DMS53 treated with DMSO at 0.1 percent for 48 hours (cell line): ENCODE results near the gene TCP11L1.
"Not testable (repeated sequence)": the region's sequence is repeated elsewhere in the genome, so short reads cannot be mapped to it uniquely, and the experiment has no call there.

ENCODE experiments used
- DNase-seq: peaks from one replicate; lab custom pipeline; 2025; ENCODE audit not compliant: unreplicated experiment; lab: John Stamatoyannopoulos, UW

TCP11L1 gene

GRCh38 chr11:33065445-33066178 lies 26.2 kb downstream of the TCP11L1 start:
- DNase-seq = peak; percentile 51

- DNase-seq = no peak
These were observed 27.9 kb downstream of the TCP11L1 start for GRCh38 chr11:33067294-33067693.

- DNase-seq = no peak
These were observed 29.4 kb downstream of the TCP11L1 start for GRCh38 chr11:33068611-33069340.

- no peak for DNase-seq
These were observed 33.1 kb downstream of the TCP11L1 start for GRCh38 chr11:33072465-33072864.

GRCh38 chr11:33083918-33084317 lies 44.5 kb downstream of the TCP11L1 start:
- DNase-seq = no peak

GRCh38 chr11:33086017-33086416 lies 46.6 kb downstream of the TCP11L1 start:
- DNase-seq = no peak

GRCh38 chr11:33089776-33090175 lies 50.4 kb downstream of the TCP11L1 start:
- DNase-seq = no peak

- DNase-seq = no peak
These were observed 54.8 kb downstream of the TCP11L1 start for GRCh38 chr11:33094157-33094556.

GRCh38 chr11:33103836-33104235 lies 64.5 kb downstream of the TCP11L1 start:
- DNase-seq = no peak

- DNase-seq = no peak
These were observed 70.0 kb downstream of the TCP11L1 start for GRCh38 chr11:33109294-33109895.

- no peak for DNase-seq
These were observed 70.7 kb downstream of the TCP11L1 start for GRCh38 chr11:33110083-33110482.

GRCh38 chr11:33116535-33116934 lies 77.2 kb downstream of the TCP11L1 start:
- DNase-seq = peak; percentile 37

- DNase-seq = not testable (repeated sequence)
These were observed 83.3 kb downstream of the TCP11L1 start for GRCh38 chr11:33122696-33123095.
